Stomach (tissue), 9 donors: ENCODE measurements around the gene CUX1. TPM values are rescaled to one million over a fixed set of nuclear protein-coding genes. Genes with fewer than 3 reads are reported as not detected.

ENCODE experiments used
- DNase-seq, 2 donors: peaks; one replicate each; pipeline versions ENCODE4 v3.0.0 to v3.0.0-alpha.2; 2013 to 2019
- H3K27ac ChIP-seq, 5 donors: fragments of 200-600 bp in 4 of 5; sonication (generic) in 4 of 5; one replicate each; pipeline ENCODE4 v1.5.1; 2013 to 2019; ENCODE audit warnings: mild to moderate bottlenecking in 1 of 5, moderate library complexity in 1 of 5
- H3K27me3 ChIP-seq, 3 donors: fragments of 200-600 bp; sonication (generic); one replicate each; pipeline ENCODE4 v1.5.1; 2017 to 2019; ENCODE audit warnings: mixed run types in 1 of 3
- H3K36me3 ChIP-seq, 4 donors: fragments of 200-600 bp; sonication (generic); 1 replicate in 3 of 4; 2 replicates in 1 of 4; pipeline ENCODE4 v1.5.1; 2016 to 2019
- H3K4me1 ChIP-seq, 4 donors: fragments of 200-600 bp; sonication (generic); one replicate each; pipeline ENCODE4 v1.5.1; 2016 to 2019
- H3K4me3 ChIP-seq, 4 donors: fragments of 200-600 bp; sonication (generic) in 3 of 4; one replicate each; pipeline ENCODE4 v1.5.1; 2016 to 2019; ENCODE audit warnings: mild to moderate bottlenecking in 1 of 4
- H3K9me3 ChIP-seq, 4 donors: fragments of 200-600 bp; sonication (generic); one replicate each; pipeline ENCODE4 v1.5.1; 2016 to 2019
- CTCF ChIP-seq, 7 experiments: fragments of 450-650 bp in 4 of 7; fragments of 200-600 bp in 3 of 7; sonication (generic) in 3 of 7; IDR thresholded peaks; one replicate each; pipeline ENCODE4 v1.5.1; 2016 to 2019; ENCODE audit warnings: antibody characterized with exemption in 7 of 7, control low read depth in 2 of 7, mild to moderate bottlenecking in 1 of 7
- EP300 ChIP-seq: sonication (generic); formaldehyde crosslinking; IDR thresholded peaks from one replicate; pipeline ENCODE4 v1.6.1; 2017; ENCODE audit warnings: antibody characterized with exemption
- POLR2A ChIP-seq, 4 donors: fragments of 450-650 bp; IDR thresholded peaks; one replicate each; pipeline ENCODE4 v1.6.1; 2016; ENCODE audit warnings: antibody characterized with exemption in 4 of 4, control low read depth in 2 of 4, mild to moderate bottlenecking in 1 of 4, moderate library complexity in 1 of 4
- POLR2AphosphoS5 ChIP-seq, 3 donors: sonication (generic); formaldehyde crosslinking; IDR thresholded peaks; one replicate each; pipeline ENCODE4 v1.6.1; 2016; ENCODE audit warnings: antibody characterized with exemption in 3 of 3
- WGBS, 5 donors: extraction: QIAGEN DNeasy Blood & Tissue Kit in 3 of 5; methylation state at CpG; one replicate each; pipeline versions ENCODE4 v1.1.5 to v1.1.7; 2013 to 2018; 5-methylcytosine and 5-hydroxymethylcytosine counted together
- intact Hi-C: fragments of 100-400 bp; cut with DNase I; formaldehyde crosslinking; loops from one replicate; pipeline ENCODE4 v1.15.1; 2023; ENCODE audit warnings: low total_unique reads
- polyA plus RNA-seq, 3 donors: library from polyadenylated mRNA; stranded (reverse); fragments of 200-250 nt; gene quantifications; one replicate each; pipeline ENCODE4 v1.2.3, GENCODE V29; 2013
- total RNA-seq, 5 donors: library from RNA; depleted of rRNA; stranded (reverse); fragments of >200 nt; gene quantifications; one replicate each; pipeline versions ENCODE4 v1.1.0 to v1.2.3, GENCODE V29; 2014 to 2016
- donor health status: healthy with polysubstance abuse.
- donor health status: Bipolar disorder and iron deficiency.
- donor health status: healthy.

The CUX1 gene
- total and polyA plus RNA-seq, 8 donors, result 24.7 to 201 (median 54.7) TPM

GRCh38 chr7:102119213-102119651, 301.8 kb downstream of the CUX1 start:
- peak overlapping the region in 1 of 5 donors; percentile 29 for H3K27ac ChIP-seq
- H3K4me1 ChIP-seq, result peaks cover 0 to 29% (median 16%) of the 10 kb centered on the region in 4 donors
- WGBS, 5 donors, result 65 to 85% (median 80%) methylated on average over 11 to 14 of the region's 14 CpGs
- no peak for TF ChIP-seq POLR2AphosphoS5 (IDR thresholded peaks at IDR 0.05)
- TF ChIP-seq EP300, result no peak
- no peak for TF ChIP-seq POLR2A (IDR thresholded peaks at IDR 0.05)
- TF ChIP-seq CTCF (IDR thresholded peaks at IDR 0.05), result no peak
- peaks cover 13 to 61% (median 49%) of the 10 kb centered on the region in 4 donors for H3K36me3 ChIP-seq
- H3K4me3 ChIP-seq, result no peak overlapping the region
- no peaks in the 10 kb centered on the region for H3K9me3 ChIP-seq
- peak in 1 of 2 donors; percentile 51 for DNase-seq
- intact Hi-C loops, result no loop called here
- H3K27me3 ChIP-seq, result no peaks in the 10 kb centered on the region

- no peaks in the 10 kb centered on the region for H3K9me3 ChIP-seq
- intact Hi-C loops, result no loop called here
- no peaks in the 10 kb centered on the region for H3K27me3 ChIP-seq
- peak overlapping the region in 2 of 5 donors; percentile 29 to 32 for H3K27ac ChIP-seq
- H3K4me3 ChIP-seq, result no peak overlapping the region
- TF ChIP-seq CTCF (IDR thresholded peaks at IDR 0.05) (no peak), POLR2A (IDR thresholded peaks at IDR 0.05) (no peak), EP300 (no peak)
- peaks cover 13 to 55% (median 46%) of the 10 kb centered on the region in 4 donors for H3K36me3 ChIP-seq
- peaks cover 0 to 29% (median 16%) of the 10 kb centered on the region in 4 donors for H3K4me1 ChIP-seq
- no peak for DNase-seq
- 76 to 91% (median 88%) methylated on average over 7 of the region's 7 CpGs for WGBS, 5 donors
Observed at GRCh38 chr7:102119925-102120324, 302.5 kb downstream of the CUX1 start.

- TF ChIP-seq POLR2AphosphoS5 (IDR thresholded peaks at IDR 0.05) (no peak), CTCF (IDR thresholded peaks at IDR 0.05) (no peak), EP300 (no peak), POLR2A (IDR thresholded peaks at IDR 0.05) (no peak)
- H3K27me3 ChIP-seq, result no peaks in the 10 kb centered on the region
Observed at GRCh38 chr7:102120666-102121195, 303.3 kb downstream of the CUX1 start.

GRCh38 chr7:102122026-102122425, 304.6 kb downstream of the CUX1 start:
- H3K4me1 ChIP-seq, result peaks cover 0 to 29% (median 16%) of the 10 kb centered on the region in 4 donors
- no peaks in the 10 kb centered on the region for H3K9me3 ChIP-seq
- 39 to 58% (median 46%) methylated on average over 3 of the region's 3 CpGs for WGBS, 5 donors
- DNase-seq, result peak in 1 of 2 donors; percentile 22
- peak overlapping the region in 2 of 5 donors; percentile 45 to 46 for H3K27ac ChIP-seq
- TF ChIP-seq EP300, result no peak
- no peak for TF ChIP-seq POLR2A (IDR thresholded peaks at IDR 0.05)
- no peak for TF ChIP-seq CTCF (IDR thresholded peaks at IDR 0.05)
- no peak for TF ChIP-seq POLR2AphosphoS5 (IDR thresholded peaks at IDR 0.05)
- H3K36me3 ChIP-seq, result peaks cover 0 to 43% (median 29%) of the 10 kb centered on the region in 4 donors
- no peak overlapping the region for H3K4me3 ChIP-seq
- H3K27me3 ChIP-seq, result no peaks in the 10 kb centered on the region
- intact Hi-C loops, result no loop called here

More at GRCh38 chr7:102120666-102121195, 303.3 kb downstream of the CUX1 start:
- Histone ChIP-seq H3K4me3 (no peak overlapping the region), H3K36me3 (peaks cover 5 to 54% (median 41%) of the 10 kb centered on the region in 4 donors), H3K27ac (no peak overlapping the region), H3K4me1 (peaks cover 0 to 29% (median 16%) of the 10 kb centered on the region in 4 donors), H3K9me3 (no peaks in the 10 kb centered on the region)
- WGBS, 5 donors, result 84 to 95% (median 93%) methylated on average over 5 of the region's 5 CpGs
- DNase-seq, result no peak
- intact Hi-C loops, result no loop called here
